ENCODE results near the gene TEAD2. TPM values are rescaled to one million over a fixed set of nuclear protein-coding genes. Genes with fewer than 3 reads are reported as not detected.
"Not testable (repeated sequence)": the region's sequence is repeated elsewhere in the genome, so short reads cannot be mapped to it uniquely, and the experiment has no call there.

The TEAD2 gene
- total and polyA plus RNA-seq, 4 experiments from 2014 or later: not detected

DNA sequence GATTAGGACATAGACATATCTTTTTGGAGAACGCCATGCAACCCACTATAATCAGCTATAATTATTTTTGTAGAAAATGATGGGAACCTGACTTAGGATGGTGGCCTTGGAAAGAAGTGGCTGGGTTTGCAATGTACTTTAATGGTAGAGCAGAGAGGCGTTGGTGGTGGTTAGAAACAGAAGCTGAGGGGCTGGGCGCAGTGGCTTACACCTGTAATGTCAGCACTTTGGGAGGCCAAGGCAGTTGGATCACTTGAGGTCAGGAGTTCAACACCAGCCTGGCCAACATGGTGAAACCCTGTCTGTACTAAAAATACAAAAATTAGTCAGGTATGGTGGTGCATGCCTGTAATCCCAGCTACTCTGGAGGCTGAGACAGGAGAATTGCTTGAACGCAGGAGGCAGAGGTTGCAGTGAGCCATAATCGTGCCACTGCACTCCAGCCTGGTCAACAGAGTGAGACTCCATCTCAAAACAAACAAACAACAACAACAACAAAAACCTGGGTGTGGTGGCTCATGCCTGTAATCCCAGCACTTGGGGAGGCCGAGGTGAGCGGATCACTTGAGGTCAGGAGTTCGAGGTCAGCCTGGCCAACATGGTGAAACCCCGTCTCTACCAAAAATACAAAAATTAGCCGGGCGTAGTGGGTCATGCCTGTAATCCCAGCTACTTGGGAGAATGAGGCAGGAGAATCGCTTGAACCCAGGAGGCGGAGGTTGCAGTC, 29.4 kb downstream of the TEAD2 start:
- CTCF ChIA-PET (ENCODE audit: partially characterized antibody): interaction anchor here (0.9 to 2.3 kb wide), 3 partner anchors 8 to 46 kb away, joined by 4 to 6 read pairs (median 4); partner anchors contain the start of gene SLC6A16
- H3K9me3 ChIP-seq (ENCODE audit: control insufficient read depth in 1 of 2, low read length in 2 of 2); intact Hi-C loops (cut with micrococcal nuclease); H3K36me3 ChIP-seq (ENCODE audit: insufficient read depth, low read length); DNase-seq; H3K27me3 Mint-ChIP-seq; H3K4me3 ChIP-seq (ENCODE audit: low read length in 2 of 2); H3K9me3 Mint-ChIP-seq; H3K27me3 ChIP-seq (ENCODE audit: insufficient read depth, low read length): not testable (repeated sequence)
- Histone ChIP-seq H3K4me1 (ENCODE audit: insufficient read depth, low read length) (peaks cover 76% of the 10 kb centered on the region), H3K27ac (ENCODE audit: low read depth, low read length) (peak overlapping the region; percentile 86)
- H3K36me3 Mint-ChIP-seq: peaks cover 32 to 49% of the 10 kb centered on the region in 2 donors
- POLR2A ChIA-PET (ENCODE audit: partially characterized antibody): interaction anchor here (0.8 to 1.6 kb wide), 8 partner anchors 9 to 687 kb away, joined by 3 to 4 read pairs (median 3); partner anchors contain the start of genes CA11 and RPS11
- H3K4me3 Mint-ChIP-seq: peak overlapping the region in 7 of 8 donors; percentile 36 to 90 (median 87)
- H3K4me1 Mint-ChIP-seq: peaks cover 50 to 88% (median 71%) of the 10 kb centered on the region in 4 donors
- H3K27ac Mint-ChIP-seq: peak overlapping the region; percentile 79 to 98 (median 95)

GRCh38 chr19:49331616-49332055, 30.6 kb downstream of the TEAD2 start:
- intact Hi-C loops (cut with micrococcal nuclease): no loop called here
- Histone ChIP-seq H3K4me3 (ENCODE audit: low read length in 2 of 2) (no peak overlapping the region), H3K4me1 (ENCODE audit: insufficient read depth, low read length) (peaks cover 64% of the 10 kb centered on the region), H3K27ac (ENCODE audit: low read depth, low read length) (no peak overlapping the region), H3K36me3 (ENCODE audit: insufficient read depth, low read length) (no peaks in the 10 kb centered on the region), H3K27me3 (ENCODE audit: insufficient read depth, low read length) (no peaks in the 10 kb centered on the region), H3K9me3 (ENCODE audit: control insufficient read depth in 1 of 2, low read length in 2 of 2) (no peaks in the 10 kb centered on the region)
- peak; percentile 66 to 86 (median 69) for DNase-seq
- ChIA-PET POLR2A (ENCODE audit: partially characterized antibody) (interaction anchor here (0.5 kb wide), 1 partner anchor 366 kb away, joined by 3 read pairs; no protein-coding TSS in a partner anchor), CTCF (ENCODE audit: partially characterized antibody) (interaction anchor here (0.9 to 1.8 kb wide), 5 partner anchors 30 to 489 kb away, joined by 3 to 9 read pairs (median 4); partner anchors contain the start of gene FLT3LG)
- Mint-ChIP-seq H3K27ac (peak overlapping the region; percentile 77 to 95 (median 91)), H3K4me1 (peaks cover 50 to 82% (median 67%) of the 10 kb centered on the region in 4 donors), H3K36me3 (peaks cover 28 to 47% of the 10 kb centered on the region in 2 donors), H3K9me3 (no peaks in the 10 kb centered on the region), H3K4me3 (peak overlapping the region; percentile 48 to 80 (median 60)), H3K27me3 (no peaks in the 10 kb centered on the region)

DNA sequence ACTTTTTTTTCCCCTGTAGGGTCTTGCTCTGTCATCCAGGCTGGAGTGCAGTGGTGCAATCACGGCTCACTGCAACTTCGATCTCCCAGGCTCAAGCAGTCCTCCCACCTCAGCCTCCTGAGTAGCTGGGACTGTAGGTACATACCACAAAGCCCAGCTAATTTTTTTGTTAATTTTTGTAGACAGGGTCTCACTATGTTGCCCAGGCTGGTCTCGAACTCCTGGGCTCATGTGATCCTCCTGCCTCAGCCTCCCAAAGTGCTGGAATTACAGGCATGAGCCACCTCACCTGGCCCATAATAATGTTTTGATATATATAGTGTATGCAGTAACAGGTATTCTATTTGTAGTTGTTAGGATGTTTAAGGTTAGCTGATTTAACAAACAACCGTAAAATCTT, 31.0 kb downstream of the TEAD2 start:
- Mint-ChIP-seq H3K36me3 (peaks cover 27 to 43% of the 10 kb centered on the region in 2 donors), H3K4me1 (peaks cover 47 to 77% (median 62%) of the 10 kb centered on the region in 4 donors), H3K4me3 (peak overlapping the region in 4 of 8 donors; percentile 48 to 80 (median 55)), H3K27ac (peak overlapping the region in 6 of 7 donors; percentile 77 to 95 (median 90))
- H3K27me3 ChIP-seq (ENCODE audit: insufficient read depth, low read length); H3K9me3 Mint-ChIP-seq; intact Hi-C loops (cut with micrococcal nuclease); H3K27me3 Mint-ChIP-seq; H3K9me3 ChIP-seq (ENCODE audit: control insufficient read depth in 1 of 2, low read length in 2 of 2); H3K27ac ChIP-seq (ENCODE audit: low read depth, low read length); DNase-seq; H3K36me3 ChIP-seq (ENCODE audit: insufficient read depth, low read length); H3K4me3 ChIP-seq (ENCODE audit: low read length in 2 of 2): not testable (repeated sequence)
- POLR2A ChIA-PET (ENCODE audit: partially characterized antibody): interaction anchor here (0.5 to 0.8 kb wide), 2 partner anchors 14 to 366 kb away, joined by 3 to 4 read pairs; no protein-coding TSS in a partner anchor
- H3K4me1 ChIP-seq (ENCODE audit: insufficient read depth, low read length): peaks cover 60% of the 10 kb centered on the region
- CTCF ChIA-PET (ENCODE audit: partially characterized antibody): interaction anchor here (0.9 to 1.8 kb wide), 5 partner anchors 30 to 489 kb away, joined by 3 to 9 read pairs (median 4); partner anchors contain the start of gene FLT3LG

GRCh38 chr19:49328741-49329140, 33.5 kb downstream of the TEAD2 start:
- no peak overlapping the region for H3K27ac ChIP-seq (ENCODE audit: low read depth, low read length)
- no peaks in the 10 kb centered on the region for H3K27me3 ChIP-seq (ENCODE audit: insufficient read depth, low read length)
- H3K9me3 ChIP-seq (ENCODE audit: control insufficient read depth in 1 of 2, low read length in 2 of 2): no peaks in the 10 kb centered on the region
- H3K27ac Mint-ChIP-seq: peak overlapping the region in 2 of 7 donors; percentile 14 to 16
- intact Hi-C loops (cut with micrococcal nuclease): loop anchor here (1.0 to 2.0 kb wide), 2 partner anchors 62 to 102 kb away; no protein-coding TSS in a partner anchor
- no peaks in the 10 kb centered on the region for H3K27me3 Mint-ChIP-seq
- H3K4me3 Mint-ChIP-seq: peak overlapping the region in 1 of 8 donors; percentile 15
- no peaks in the 10 kb centered on the region for H3K9me3 Mint-ChIP-seq
- peaks cover 25 to 29% of the 10 kb centered on the region in 2 donors for H3K36me3 Mint-ChIP-seq
- POLR2A ChIA-PET (ENCODE audit: partially characterized antibody): interaction anchor here (2.0 kb wide), 1 partner anchor 8 kb away, joined by 4 read pairs; no protein-coding TSS in a partner anchor
- no peak for DNase-seq
- CTCF ChIA-PET (ENCODE audit: partially characterized antibody): interaction anchor here (1.6 to 4.3 kb wide), 4 partner anchors 27 to 141 kb away, joined by 4 to 21 read pairs (median 8); no protein-coding TSS in a partner anchor
- peaks cover 34 to 58% (median 43%) of the 10 kb centered on the region in 4 donors for H3K4me1 Mint-ChIP-seq
- no peaks in the 10 kb centered on the region for H3K36me3 ChIP-seq (ENCODE audit: insufficient read depth, low read length)
- H3K4me1 ChIP-seq (ENCODE audit: insufficient read depth, low read length): peaks cover 39% of the 10 kb centered on the region
- H3K4me3 ChIP-seq (ENCODE audit: low read length in 2 of 2): no peak overlapping the region

- DNase-seq: peak; percentile 37 to 52 (median 43)
- H3K27ac Mint-ChIP-seq: peak overlapping the region in 6 of 7 donors; percentile 13 to 74 (median 22)
- no peak overlapping the region for H3K4me3 ChIP-seq (ENCODE audit: low read length in 2 of 2)
- no peak overlapping the region for H3K27ac ChIP-seq (ENCODE audit: low read depth, low read length)
- H3K9me3 ChIP-seq (ENCODE audit: control insufficient read depth in 1 of 2, low read length in 2 of 2): no peaks in the 10 kb centered on the region
- H3K4me3 Mint-ChIP-seq: peak overlapping the region in 1 of 8 donors; percentile 34
- peaks cover 27 to 28% of the 10 kb centered on the region in 2 donors for H3K36me3 Mint-ChIP-seq
- ChIA-PET CTCF (ENCODE audit: partially characterized antibody) (interaction anchor here (0.6 to 4.3 kb wide), 18 partner anchors 9 to 142 kb away, joined by 3 to 21 read pairs (median 4); no protein-coding TSS in a partner anchor), POLR2A (ENCODE audit: partially characterized antibody) (interaction anchor here (2.0 kb wide), 1 partner anchor 9 kb away, joined by 4 read pairs; no protein-coding TSS in a partner anchor)
- H3K9me3 Mint-ChIP-seq: no peaks in the 10 kb centered on the region
- peaks cover 32% of the 10 kb centered on the region for H3K4me1 ChIP-seq (ENCODE audit: insufficient read depth, low read length)
- intact Hi-C loops (cut with micrococcal nuclease): loop anchor here (1.0 to 2.0 kb wide), 2 partner anchors 61 to 102 kb away; no protein-coding TSS in a partner anchor
- H3K27me3 ChIP-seq (ENCODE audit: insufficient read depth, low read length): no peaks in the 10 kb centered on the region
- no peaks in the 10 kb centered on the region for H3K36me3 ChIP-seq (ENCODE audit: insufficient read depth, low read length)
- H3K27me3 Mint-ChIP-seq: no peaks in the 10 kb centered on the region
- H3K4me1 Mint-ChIP-seq: peaks cover 30 to 50% (median 40%) of the 10 kb centered on the region in 4 donors
Measured at GRCh38 chr19:49327878-49328544, 34.2 kb downstream of the TEAD2 start.

DNA sequence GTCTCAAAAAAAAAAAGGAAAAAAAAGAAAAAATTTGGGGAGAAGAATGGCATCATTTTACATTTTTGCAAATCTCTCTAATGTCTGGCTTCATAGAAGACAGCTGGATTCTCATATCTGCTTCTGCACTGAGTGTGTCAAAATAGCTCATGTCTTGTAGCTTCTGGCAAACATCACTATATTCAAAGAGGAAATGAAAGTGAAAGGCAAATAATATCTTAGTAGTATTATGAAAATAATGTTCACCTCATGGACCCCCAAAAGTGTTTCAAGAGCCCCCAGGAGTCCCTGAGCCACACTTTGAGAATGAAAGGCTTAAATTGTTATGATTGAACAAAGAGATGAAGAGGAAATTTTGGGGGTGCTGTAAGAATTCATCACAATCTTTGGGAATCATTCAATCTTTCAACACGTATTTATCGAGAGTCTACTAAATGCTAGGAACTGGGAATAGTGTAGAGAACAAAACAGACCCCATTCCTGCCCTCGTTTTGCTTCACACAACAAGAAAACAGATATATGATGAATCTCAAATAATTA, 36.0 kb downstream of the TEAD2 start:
- H3K9me3 ChIP-seq (ENCODE audit: control insufficient read depth in 1 of 2, low read length in 2 of 2): no peaks in the 10 kb centered on the region
- Mint-ChIP-seq H3K9me3 (no peaks in the 10 kb centered on the region), H3K27me3 (no peaks in the 10 kb centered on the region), H3K36me3 (peaks cover 25 to 31% of the 10 kb centered on the region in 2 donors), H3K27ac (peak overlapping the region in 1 of 7 donors; percentile 25), H3K4me3 (no peak overlapping the region), H3K4me1 (peaks cover 20 to 33% (median 25%) of the 10 kb centered on the region in 4 donors)
- no peak overlapping the region for H3K27ac ChIP-seq (ENCODE audit: low read depth, low read length)
- intact Hi-C loops (cut with micrococcal nuclease): no loop called here
- peaks cover 14% of the 10 kb centered on the region for H3K4me1 ChIP-seq (ENCODE audit: insufficient read depth, low read length)
- ChIA-PET CTCF (ENCODE audit: partially characterized antibody) (interaction anchor here (4.3 kb wide), 1 partner anchor 25 kb away, joined by 21 read pairs; no protein-coding TSS in a partner anchor), POLR2A (ENCODE audit: partially characterized antibody) (no interaction called here)
- H3K36me3 ChIP-seq (ENCODE audit: insufficient read depth, low read length): no peaks in the 10 kb centered on the region
- no peak overlapping the region for H3K4me3 ChIP-seq (ENCODE audit: low read length in 2 of 2)
- DNase-seq: no peak
- no peaks in the 10 kb centered on the region for H3K27me3 ChIP-seq (ENCODE audit: insufficient read depth, low read length)

Measured in CD4-positive, alpha-beta memory T cell (primary cell).